Measurements from ENCODE around the gene TAF9B.
"Not testable (repeated sequence)": the region's sequence is repeated elsewhere in the genome, so short reads cannot be mapped to it uniquely, and the experiment has no call there.

TAF9B gene

GRCh38 chrX:78140206-78140605 is 756 bp upstream of the TAF9B start:
- Histone ChIP-seq H3K4me3 (peak overlapping the region in 8 of 10 experiments; percentile 63 to 82 (median 72); a peak in 10 of 20 replicates), H3K36me3 (no peaks in the 10 kb centered on the region), H3K4me1 (peaks cover 0 to 7% (median 4%) of the 10 kb centered on the region in 10 experiments; a peak in 6 of 20 replicates), H4K20me1 (peaks cover 0 to 4% (median 0%) of the 10 kb centered on the region in 11 experiments; a peak in 1 of 22 replicates), H3K4me2 (peak overlapping the region in 10 of 11 experiments; percentile 53 to 75 (median 62); a peak in 17 of 22 replicates), H3K9me3 (replicated peaks in 1 of 11) (peaks cover 0 to 21% (median 10%) of the 10 kb centered on the region in 11 experiments; a peak in 11 of 22 replicates), H3K9ac (peak overlapping the region in 2 of 11 experiments; percentile 83 to 85; a peak in 2 of 22 replicates), H3K27me3 (peaks cover 3 to 77% (median 53%) of the 10 kb centered on the region in 11 experiments), H3K27ac (peak overlapping the region in 1 of 11 experiments; percentile 80; a peak in 2 of 22 replicates)
- TF ChIP-seq Cebpa-rat (IDR thresholded peaks at IDR 0.05): no peak

GRCh38 chrX:78133238-78133960 is 6.1 kb downstream of the TAF9B start:
- Histone ChIP-seq H4K20me1 (peaks cover 0 to 47% (median 6%) of the 10 kb centered on the region in 11 experiments; a peak in 9 of 22 replicates), H3K9me3 (replicated peaks in 1 of 11) (no peaks in the 10 kb centered on the region), H3K27ac (no peak overlapping the region), H3K9ac (no peak overlapping the region), H3K27me3 (peaks cover 23 to 91% (median 62%) of the 10 kb centered on the region in 11 experiments), H3K4me2 (no peak overlapping the region), H3K4me1 (peaks cover 0 to 4% (median 1%) of the 10 kb centered on the region in 10 experiments; a peak in 5 of 20 replicates), H3K36me3 (peaks cover 3 to 51% (median 21%) of the 10 kb centered on the region in 11 experiments; a peak in 17 of 22 replicates), H3K4me3 (no peak overlapping the region)
- no peak for TF ChIP-seq Cebpa-rat (IDR thresholded peaks at IDR 0.05)

- TF ChIP-seq Cebpa-rat (IDR thresholded peaks at IDR 0.05): no peak
- Histone ChIP-seq H3K27me3 (peaks cover 42 to 95% (median 77%) of the 10 kb centered on the region in 11 experiments), H4K20me1 (peaks cover 0 to 70% (median 22%) of the 10 kb centered on the region in 11 experiments; a peak in 15 of 22 replicates), H3K9ac (no peak overlapping the region), H3K36me3 (peaks cover 17 to 74% (median 44%) of the 10 kb centered on the region in 11 experiments; a peak in 20 of 22 replicates), H3K4me2 (no peak overlapping the region), H3K4me1 (no peaks in the 10 kb centered on the region), H3K4me3 (no peak overlapping the region), H3K9me3 (replicated peaks in 1 of 11) (no peaks in the 10 kb centered on the region), H3K27ac (no peak overlapping the region)
Measured at GRCh38 chrX:78131117-78131516, 8.3 kb downstream of the TAF9B start.

GRCh38 chrX:78130396-78130795 is 9.1 kb downstream of the TAF9B start:
- Histone ChIP-seq H3K4me1 (no peaks in the 10 kb centered on the region), H3K9ac (no peak overlapping the region), H3K4me3 (no peak overlapping the region), H4K20me1 (peaks cover 4 to 77% (median 28%) of the 10 kb centered on the region in 11 experiments; a peak in 21 of 22 replicates), H3K36me3 (peaks cover 24 to 81% (median 51%) of the 10 kb centered on the region in 11 experiments), H3K27me3 (peaks cover 46 to 96% (median 79%) of the 10 kb centered on the region in 11 experiments), H3K4me2 (no peak overlapping the region), H3K27ac (no peak overlapping the region), H3K9me3 (replicated peaks in 1 of 11) (no peaks in the 10 kb centered on the region)
- TF ChIP-seq Cebpa-rat (IDR thresholded peaks at IDR 0.05): no peak

GRCh38 chrX:78129714-78130113 is 9.7 kb downstream of the TAF9B start:
- no peaks in the 10 kb centered on the region for H3K9me3 ChIP-seq (replicated peaks in 1 of 11)
- H3K4me3 ChIP-seq: no peak overlapping the region
- peaks cover 31 to 88% (median 58%) of the 10 kb centered on the region in 11 experiments for H3K36me3 ChIP-seq
- no peak overlapping the region for H3K4me2 ChIP-seq
- H4K20me1 ChIP-seq: peaks cover 11 to 84% (median 35%) of the 10 kb centered on the region in 11 experiments; a peak in 21 of 22 replicates
- H3K9ac ChIP-seq: no peak overlapping the region
- TF ChIP-seq Cebpa-rat (IDR thresholded peaks at IDR 0.05): no peak
- no peak overlapping the region for H3K27ac ChIP-seq
- H3K4me1 ChIP-seq: no peaks in the 10 kb centered on the region
- peaks cover 53 to 98% (median 84%) of the 10 kb centered on the region in 11 experiments for H3K27me3 ChIP-seq

GRCh38 chrX:78125781-78126180 is 13.7 kb downstream of the TAF9B start:
- Histone ChIP-seq H3K36me3 (peaks cover 67 to 100% (median 89%) of the 10 kb centered on the region in 11 experiments), H4K20me1 (peaks cover 28 to 100% (median 74%) of the 10 kb centered on the region in 11 experiments; a peak in 21 of 22 replicates), H3K27me3 (peaks cover 62 to 99% (median 88%) of the 10 kb centered on the region in 11 experiments)
- not testable (repeated sequence) for H3K9me3 ChIP-seq (replicated peaks in 1 of 11); H3K4me1 ChIP-seq; H3K9ac ChIP-seq; H3K4me2 ChIP-seq; H3K27ac ChIP-seq; H3K4me3 ChIP-seq

GRCh38 chrX:78125148-78125547 is 14.3 kb downstream of the TAF9B start:
- Histone ChIP-seq H3K27me3 (peaks cover 61 to 98% (median 86%) of the 10 kb centered on the region in 11 experiments), H3K9me3 (replicated peaks in 1 of 11) (no peaks in the 10 kb centered on the region), H3K36me3 (peaks cover 73 to 100% (median 92%) of the 10 kb centered on the region in 11 experiments), H3K4me3 (no peak overlapping the region), H3K4me1 (0 out of 20 replicates have a peak, but pooled peaks cover 0 to 4% (median 0%) of the 10 kb centered on the region in 10 experiments), H3K9ac (no peak overlapping the region), H3K4me2 (no peak overlapping the region), H4K20me1 (peaks cover 34 to 100% (median 80%) of the 10 kb centered on the region in 11 experiments; a peak in 21 of 22 replicates), H3K27ac (no peak overlapping the region)
- TF ChIP-seq Cebpa-rat (IDR thresholded peaks at IDR 0.05): no peak

GRCh38 chrX:78124307-78124706 is 15.1 kb downstream of the TAF9B start:
- H3K9ac ChIP-seq: no peak overlapping the region
- H3K4me3 ChIP-seq: no peak overlapping the region
- no peak overlapping the region for H3K27ac ChIP-seq
- no peak overlapping the region for H3K4me2 ChIP-seq
- peaks cover 53 to 96% (median 81%) of the 10 kb centered on the region in 11 experiments for H3K27me3 ChIP-seq
- H4K20me1 ChIP-seq: peaks cover 41 to 100% (median 82%) of the 10 kb centered on the region in 11 experiments; a peak in 21 of 22 replicates
- peaks cover 81 to 100% (median 95%) of the 10 kb centered on the region in 11 experiments for H3K36me3 ChIP-seq
- peaks cover 0 to 7% (median 2%) of the 10 kb centered on the region in 10 experiments; a peak in 5 of 20 replicates for H3K4me1 ChIP-seq
- TF ChIP-seq Cebpa-rat (IDR thresholded peaks at IDR 0.05): no peak
- H3K9me3 ChIP-seq (replicated peaks in 1 of 11): peaks cover 0 to 4% (median 3%) of the 10 kb centered on the region in 11 experiments; a peak in 16 of 22 replicates

- H3K27ac ChIP-seq: no peak overlapping the region
- no peak overlapping the region for H3K4me3 ChIP-seq
- H3K36me3 ChIP-seq: peaks cover 87 to 100% (median 97%) of the 10 kb centered on the region in 11 experiments
- H3K27me3 ChIP-seq: peaks cover 48 to 96% (median 80%) of the 10 kb centered on the region in 11 experiments
- TF ChIP-seq Cebpa-rat (IDR thresholded peaks at IDR 0.05): no peak
- no peak overlapping the region for H3K4me2 ChIP-seq
- H3K9me3 ChIP-seq (replicated peaks in 1 of 11): peaks cover 0 to 16% (median 14%) of the 10 kb centered on the region in 11 experiments; a peak in 17 of 22 replicates
- peaks cover 41 to 100% (median 88%) of the 10 kb centered on the region in 11 experiments; a peak in 21 of 22 replicates for H4K20me1 ChIP-seq
- no peak overlapping the region for H3K9ac ChIP-seq
- H3K4me1 ChIP-seq: peaks cover 3 to 14% (median 10%) of the 10 kb centered on the region in 10 experiments; a peak in 9 of 20 replicates
Measured at GRCh38 chrX:78123190-78123589, 16.3 kb downstream of the TAF9B start.
